Stimulated activated CD8-positive, alpha-beta memory T cell treated with anti-CD3 and anti-CD28 coated beads, Interleukin-12 subunit alpha, Interleukin-12 subunit beta, amount 100 ng/mL, for 1 hour (primary cell): Measurements from ENCODE around the gene CD300A.

Source experiments
- DNase-seq: peaks from one replicate; pipeline ENCODE4 v3.0.0-alpha.2; 2020; ENCODE audit warnings: low read depth

The CD300A gene

GRCh38 chr17:74466111-74466827 is at the start of gene CD300A:
CD300A (plus strand) TSS chr17:74466634; CDS start chr17:74466704, 70 bp downstream.
- DNase-seq, result no peak

- no peak for DNase-seq
These were observed 49.0 kb upstream of the CD300A start for GRCh38 chr17:74417178-74418045.

- DNase-seq, result no peak
These were observed 46.5 kb upstream of the CD300A start for GRCh38 chr17:74419928-74420411.

- DNase-seq, result no peak
These were observed 42.3 kb upstream of the CD300A start for GRCh38 chr17:74424117-74424516.

- no peak for DNase-seq
These were observed 41.8 kb upstream of the CD300A start for GRCh38 chr17:74424657-74425056.

GRCh38 chr17:74426551-74427047 is 39.8 kb upstream of the CD300A start:
- DNase-seq, result no peak

GRCh38 chr17:74427048-74427762 is 39.2 kb upstream of the CD300A start:
- DNase-seq, result no peak

- no peak for DNase-seq
These were observed 38.7 kb upstream of the CD300A start for GRCh38 chr17:74427763-74428153.

- DNase-seq, result no peak
These were observed 36.6 kb upstream of the CD300A start for GRCh38 chr17:74429604-74430384.

GRCh38 chr17:74430385-74430705 is 36.1 kb upstream of the CD300A start:
- no peak for DNase-seq

- no peak for DNase-seq
These were observed 35.5 kb upstream of the CD300A start for GRCh38 chr17:74430706-74431567.

GRCh38 chr17:74431568-74432423 is 34.6 kb upstream of the CD300A start, which contains the start of gene GPRC5C:
GPRC5C (plus strand) TSS chr17:74432088; CDS start chr17:74439777, 7,689 bp downstream.
- DNase-seq, result peak; percentile 23

- DNase-seq, result no peak
These were observed 34.1 kb upstream of the CD300A start for GRCh38 chr17:74432424-74432690.

- DNase-seq, result no peak
These were observed 33.6 kb upstream of the CD300A start for GRCh38 chr17:74432766-74433391.

GRCh38 chr17:74433421-74434121 is 32.9 kb upstream of the CD300A start:
- DNase-seq, result no peak

GRCh38 chr17:74435775-74436359 is 30.6 kb upstream of the CD300A start:
- no peak for DNase-seq

- DNase-seq, result no peak
These were observed 28.7 kb upstream of the CD300A start for GRCh38 chr17:74437702-74438101.
